Fibroblast of peridontal ligament (primary cell): Measurements from ENCODE around the gene BDKRB1.
"Not testable (repeated sequence)": the region's sequence is repeated elsewhere in the genome, so short reads cannot be mapped to it uniquely, and the experiment has no call there.

Source experiments
- DNase-seq: peaks from one replicate; pipeline ENCODE4 v3.0.0-alpha.2; 2010; ENCODE audit errors: extremely low read depth

The BDKRB1 gene

DNA sequence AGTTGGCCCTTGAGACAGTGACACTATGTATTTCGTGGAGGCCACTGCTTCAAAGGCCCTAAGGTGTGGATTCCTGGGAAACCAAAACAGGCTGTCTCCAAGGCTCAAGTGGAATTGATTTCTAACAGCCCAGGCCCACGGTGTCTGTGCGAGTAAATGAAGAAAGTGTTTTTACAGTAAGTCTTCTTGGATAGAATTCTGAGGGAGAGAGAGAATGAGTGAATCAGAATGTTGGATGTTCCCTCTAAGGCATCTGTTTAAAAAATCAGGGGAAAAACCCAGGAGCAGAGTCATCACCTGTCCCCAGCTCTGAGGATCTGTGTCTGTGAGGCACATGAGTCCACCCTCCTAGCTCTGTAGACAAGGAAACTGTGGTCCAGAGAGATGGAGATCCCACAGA lies 22.3 kb upstream of the BDKRB1 start:
- DNase-seq, result no peak

DNA sequence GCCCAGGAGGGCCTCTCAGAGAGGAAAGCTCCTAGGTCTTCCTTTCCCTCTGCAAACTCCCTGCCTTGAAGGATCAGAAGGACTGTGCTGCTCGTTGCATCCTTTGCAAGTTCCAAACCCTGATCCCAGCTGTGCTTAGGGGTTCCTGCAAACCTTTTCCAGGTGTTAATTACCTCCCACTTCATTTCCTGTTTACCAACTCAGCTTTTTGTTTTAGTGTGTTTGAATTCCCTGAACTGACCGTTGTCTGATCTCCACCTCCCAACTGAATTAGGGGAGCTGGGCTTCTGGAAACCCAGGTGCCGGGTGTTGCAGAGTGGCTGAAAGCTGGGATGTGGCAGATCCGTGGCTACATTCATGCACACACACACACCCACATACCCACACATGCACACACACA lies 20.6 kb upstream of the BDKRB1 start:
- DNase-seq, result no peak

DNA sequence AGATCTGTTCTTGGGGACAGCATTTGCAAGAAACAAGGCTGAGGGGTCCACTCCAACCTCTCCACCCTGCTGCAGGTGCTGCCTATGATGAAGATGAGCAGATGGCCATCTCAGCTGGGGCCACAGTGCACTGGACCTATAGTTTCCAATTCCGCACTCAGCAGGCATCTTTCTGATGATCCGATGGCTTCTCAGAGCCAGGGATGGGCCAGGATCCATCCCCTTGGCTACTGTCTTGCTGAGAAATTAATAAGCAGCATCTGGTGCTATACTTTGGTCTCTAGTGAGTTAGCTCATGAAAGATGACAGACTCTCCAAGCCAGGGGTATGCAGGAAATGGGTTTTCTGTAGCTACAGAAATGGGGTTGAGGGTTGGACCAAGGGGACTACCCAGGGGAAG lies 18.4 kb upstream of the BDKRB1 start:
- DNase-seq, result no peak

DNA sequence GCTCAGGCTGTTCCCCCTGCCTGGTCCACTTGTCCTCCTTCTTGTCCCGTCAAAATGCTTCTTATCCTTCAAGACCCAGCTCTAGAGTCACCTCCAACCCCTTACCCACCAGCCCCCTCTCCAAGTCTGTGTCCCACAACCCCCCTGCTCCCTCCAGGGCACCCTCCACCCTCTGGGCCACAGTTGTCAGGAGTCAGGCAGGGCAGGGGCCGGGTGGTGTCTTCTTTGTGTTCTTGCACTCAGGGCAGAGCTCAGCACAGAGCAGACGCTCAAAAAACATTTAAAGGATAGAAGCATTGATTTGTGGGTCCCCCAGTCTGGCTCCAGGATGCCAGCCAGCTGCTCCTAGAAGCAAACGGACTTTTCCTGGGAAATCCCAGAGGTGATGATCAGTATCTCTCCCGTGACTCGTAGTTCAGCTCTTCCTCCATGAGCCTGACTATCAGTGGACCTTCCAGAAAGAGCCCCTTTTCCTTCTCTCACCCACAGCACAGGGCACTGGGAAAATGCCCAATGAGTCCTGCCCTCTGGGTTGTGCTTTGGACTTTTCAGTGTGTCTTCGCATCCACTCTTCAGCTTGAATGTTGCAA lies 17.2 kb upstream of the BDKRB1 start:
- no peak for DNase-seq

DNA sequence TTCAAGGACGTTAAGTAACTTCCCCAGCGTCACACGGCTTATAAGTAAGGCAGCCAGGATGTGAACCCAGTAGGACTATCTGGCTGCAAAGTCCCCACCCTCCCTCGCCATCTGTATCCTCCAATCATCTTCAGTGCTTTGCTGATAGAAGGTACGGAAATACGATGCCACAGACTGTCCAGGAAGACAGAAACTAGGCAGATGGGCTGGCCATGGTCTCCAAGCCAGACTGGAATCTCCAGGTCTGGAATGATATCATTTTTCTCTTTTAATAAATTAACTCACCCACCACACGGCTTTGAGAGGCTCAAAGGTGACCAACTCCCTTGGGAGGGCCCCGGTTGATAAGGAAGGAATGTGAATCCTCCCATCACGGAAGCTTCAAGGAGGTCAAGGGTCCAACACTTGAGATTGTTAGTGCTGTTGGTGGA lies 16.3 kb upstream of the BDKRB1 start:
- DNase-seq, result no peak

- no peak for DNase-seq
Measured at GRCh38 chr14:96240641-96241040, 15.4 kb upstream of the BDKRB1 start.

DNA sequence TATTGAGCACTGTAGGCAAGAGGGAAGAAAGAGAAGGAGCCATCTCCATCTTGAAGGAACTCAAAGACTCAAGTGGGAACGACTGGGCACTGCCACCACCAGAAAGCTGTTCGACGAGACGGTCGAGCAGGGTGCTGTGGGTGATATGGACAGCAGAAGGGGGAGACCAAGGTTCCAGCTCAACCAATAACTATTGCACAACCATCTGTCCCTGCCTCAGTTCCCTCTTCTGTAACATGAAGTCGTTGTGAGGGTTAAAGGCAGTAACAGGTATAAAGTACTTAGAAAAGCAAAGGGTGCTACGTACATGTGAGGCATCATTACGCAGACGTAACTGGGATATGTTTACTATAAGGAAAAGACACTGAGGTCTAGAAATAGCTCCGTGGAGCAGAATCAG lies 13.9 kb upstream of the BDKRB1 start:
- no peak for DNase-seq

- no peak for DNase-seq
Measured at GRCh38 chr14:96243785-96244184, 12.2 kb upstream of the BDKRB1 start.

- DNase-seq, result not testable (repeated sequence)
Measured at GRCh38 chr14:96245074-96245473, 10.9 kb upstream of the BDKRB1 start.

DNA sequence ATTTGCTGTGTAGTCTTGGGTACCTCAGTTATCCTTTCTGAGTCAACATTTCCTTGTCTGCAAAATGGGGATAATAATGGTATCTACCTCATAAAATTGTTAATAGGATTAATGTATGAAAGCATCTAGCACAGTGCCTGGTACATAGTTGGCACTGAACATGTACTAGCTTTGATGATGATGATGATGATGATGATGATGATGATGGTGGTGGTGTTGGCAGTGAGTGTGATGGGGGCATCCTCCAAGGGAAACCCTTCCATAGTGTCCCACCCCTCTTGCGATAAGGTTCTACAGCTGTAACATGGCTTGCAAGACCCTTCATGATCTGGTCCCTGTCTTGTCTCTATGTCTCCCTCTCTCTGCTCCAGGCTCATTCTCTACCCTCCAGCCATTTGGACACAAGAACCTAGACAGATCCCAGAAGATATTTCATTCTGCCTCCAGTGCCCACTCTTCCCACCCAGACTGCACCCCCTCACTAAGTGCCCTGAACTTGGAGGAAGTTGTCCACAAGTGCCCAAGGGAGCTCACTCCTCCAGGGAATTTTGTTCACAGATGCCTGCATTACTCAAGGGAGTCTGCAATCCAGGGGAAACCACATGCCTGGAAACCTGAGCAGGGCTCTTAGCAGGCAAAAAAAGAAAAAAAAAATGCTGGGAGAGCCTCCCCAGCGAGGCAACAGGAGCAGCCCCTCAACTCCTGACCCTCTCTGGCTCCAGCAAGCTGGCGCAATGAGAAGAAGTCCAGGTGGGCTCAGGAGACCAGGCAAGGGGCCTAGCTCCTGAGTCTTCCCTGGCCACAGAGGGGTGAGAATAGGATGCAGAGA lies 10.1 kb upstream of the BDKRB1 start:
- DNase-seq, result peak; percentile 66

- DNase-seq, result peak; percentile 93
Measured at GRCh38 chr14:96246539-96246847, 9.5 kb upstream of the BDKRB1 start.

- no peak for DNase-seq
Measured at GRCh38 chr14:96247031-96247430, 9.0 kb upstream of the BDKRB1 start.

DNA sequence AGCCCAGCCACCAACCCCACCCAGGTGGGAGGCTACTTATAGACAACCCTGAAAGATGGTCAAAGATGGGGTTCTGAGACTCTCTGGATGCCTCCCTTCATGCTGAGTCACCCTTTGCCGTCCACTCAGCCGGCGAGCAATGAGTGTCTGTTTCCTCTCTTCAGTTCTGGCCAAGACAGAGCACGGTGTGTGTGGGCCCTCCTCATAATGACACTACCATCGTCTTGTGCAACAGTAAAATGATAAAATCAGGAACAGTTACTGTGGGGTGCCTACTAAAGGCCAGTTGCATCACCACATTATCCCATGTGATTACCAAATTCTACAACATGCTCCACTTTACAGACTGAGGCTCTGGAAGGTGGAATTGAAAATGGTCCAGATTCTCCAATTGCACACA lies 7.0 kb upstream of the BDKRB1 start:
- DNase-seq, result peak; percentile 85

DNA sequence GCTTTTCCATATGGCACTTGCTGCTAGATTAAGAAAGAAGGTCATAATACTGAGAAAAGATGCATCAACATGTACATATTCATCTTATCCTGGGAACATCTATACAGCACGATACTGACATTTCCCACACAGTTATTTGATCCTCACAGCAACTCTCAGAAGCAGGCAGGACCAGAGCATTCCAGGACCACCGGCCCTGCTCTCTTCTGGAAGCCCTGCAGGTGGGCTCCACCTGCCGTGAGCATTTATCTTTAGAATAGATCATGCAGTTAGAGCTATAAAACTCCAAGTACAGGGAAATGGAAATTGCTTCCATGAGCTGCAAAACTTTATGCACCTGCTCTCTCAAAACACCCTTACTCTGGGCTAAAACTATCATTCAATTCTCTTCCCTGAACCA lies 5.5 kb upstream of the BDKRB1 start:
- no peak for DNase-seq

DNA sequence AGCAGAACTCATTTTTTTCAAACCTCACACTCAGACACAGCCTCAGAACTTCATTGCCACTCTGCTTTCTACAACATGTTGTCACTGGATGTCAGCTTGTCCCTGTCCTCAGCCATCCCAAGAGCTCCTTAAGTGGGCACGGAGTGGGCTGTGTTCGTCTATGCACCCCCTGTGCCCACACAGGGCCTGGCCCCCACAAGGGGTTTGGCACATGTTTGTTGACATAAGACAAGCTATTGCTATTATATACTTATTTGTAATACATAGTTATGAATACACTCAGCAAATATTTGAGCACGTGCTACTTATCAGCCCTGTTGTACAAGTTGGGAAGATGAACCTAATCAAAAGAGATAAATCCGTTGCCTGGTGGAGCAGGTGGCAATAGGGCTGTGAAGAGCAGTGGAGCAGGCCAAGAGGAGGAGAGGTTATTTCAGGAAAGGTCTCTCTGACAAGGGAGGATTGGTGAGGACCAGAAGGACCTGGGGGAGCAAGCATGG lies 4.3 kb upstream of the BDKRB1 start:
- DNase-seq, result no peak

DNA sequence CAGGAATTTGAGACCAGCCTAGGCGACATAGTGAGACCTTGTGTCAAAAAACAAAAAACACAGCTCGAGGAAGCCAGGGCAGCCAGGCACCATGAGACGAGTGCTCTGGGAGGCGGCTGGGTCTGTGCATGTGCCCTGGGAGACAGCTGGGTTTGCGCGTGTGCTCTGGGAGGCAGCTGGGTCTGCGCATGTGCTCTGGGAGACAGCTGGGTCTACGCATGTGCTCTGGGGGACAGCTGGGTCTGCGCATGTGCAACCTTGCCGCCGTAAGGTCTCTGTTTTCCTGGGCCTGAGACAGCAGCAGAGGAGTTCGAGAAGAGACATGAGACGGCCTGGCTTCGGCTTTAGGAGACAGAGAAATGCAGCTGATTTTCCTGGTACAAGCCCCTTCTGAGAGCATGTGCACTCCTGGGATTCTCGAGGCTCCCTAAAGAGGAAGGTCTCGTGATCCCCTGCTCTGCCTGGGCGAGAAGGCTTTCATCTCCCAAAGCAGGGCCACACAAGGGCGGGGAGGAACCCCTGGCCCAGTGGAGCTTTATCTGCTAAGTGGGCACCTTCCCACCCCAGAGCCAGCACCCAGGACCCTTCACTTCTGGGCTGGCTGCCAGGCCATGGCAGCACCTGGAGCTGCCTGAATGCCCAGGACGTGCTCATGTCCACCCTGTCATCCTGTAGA lies 3.5 kb upstream of the BDKRB1 start:
- DNase-seq, result no peak

GRCh38 chr14:96252999-96253539 lies 2.9 kb upstream of the BDKRB1 start:
- DNase-seq, result peak; percentile 82

- DNase-seq, result no peak
Measured at GRCh38 chr14:96254687-96255086, 1.3 kb upstream of the BDKRB1 start.

GRCh38 chr14:96256407-96256806 lies 397 bp downstream of the BDKRB1 start:
- peak; percentile 81 for DNase-seq

DNA sequence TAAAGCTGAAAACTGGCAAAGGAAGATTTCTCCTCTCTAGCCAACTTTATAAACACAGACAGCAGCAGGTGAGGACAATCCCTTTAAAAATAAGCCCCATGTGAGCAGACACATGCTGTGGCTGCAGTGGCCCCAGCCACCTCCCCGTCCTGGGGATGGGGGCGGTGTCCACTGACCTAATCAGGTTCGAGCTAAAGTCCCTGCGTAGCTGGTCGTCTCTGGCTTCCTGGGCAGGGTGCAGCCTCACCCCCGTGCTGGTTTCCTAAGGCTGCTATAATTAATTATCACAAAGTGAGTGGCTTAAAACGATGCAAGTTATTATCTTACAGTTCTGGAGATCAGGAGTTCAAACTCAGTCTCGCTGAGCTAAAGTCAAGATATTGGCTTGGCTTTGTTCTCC lies 1.0 kb downstream of the BDKRB1 start:
- DNase-seq, result no peak

DNA sequence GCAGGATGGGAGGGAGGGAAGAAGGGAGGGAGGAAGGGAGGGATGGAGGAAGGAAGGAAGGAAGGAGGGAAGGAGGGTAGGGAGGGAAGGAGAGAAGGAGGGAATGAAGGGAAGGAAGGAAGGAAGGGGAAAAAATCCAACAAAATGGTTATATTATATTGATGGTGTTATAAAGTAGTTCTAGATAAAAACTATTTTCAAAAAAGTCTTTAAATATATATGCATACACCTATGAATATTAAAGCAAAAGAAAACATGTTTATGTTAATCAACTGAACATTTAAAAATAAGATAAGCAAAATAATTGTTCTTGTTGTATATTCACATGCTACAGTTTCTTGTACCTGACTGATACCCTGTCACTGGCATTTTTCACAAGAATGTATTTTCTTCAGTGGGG lies 1.9 kb downstream of the BDKRB1 start:
- no peak for DNase-seq

GRCh38 chr14:96260341-96260821 lies 4.4 kb downstream of the BDKRB1 start:
- peak; percentile 94 for DNase-seq

- no peak for DNase-seq
Measured at GRCh38 chr14:96261053-96261452, 5.0 kb downstream of the BDKRB1 start.
